Osteoblast (primary cell): ENCODE measurements around the gene OBP2B. TPM values are rescaled to one million over a fixed set of nuclear protein-coding genes. Genes with fewer than 3 reads are reported as not detected.

Experiments used
- DNase-seq: peaks from one replicate; pipeline ENCODE4 v3.0.0; 2011; ENCODE audit warnings: low spot score, mixed read lengths; ENCODE audit not compliant: insufficient read length; ENCODE audit errors: missing footprints
- H2AFZ ChIP-seq: 2 replicates; pipeline ENCODE4 v1.6.0; 2011; ENCODE audit warnings: mild to moderate bottlenecking, low read length
- H3K27ac ChIP-seq: 2 replicates; pipeline ENCODE4 v1.5.1; 2011; ENCODE audit warnings: mild to moderate bottlenecking, low read depth, low read length, moderate library complexity
- H3K27me3 ChIP-seq: 2 replicates; pipeline ENCODE4 v1.6.0; 2012; ENCODE audit warnings: mild to moderate bottlenecking, control low read depth, inconsistent platforms, low read length, moderate library complexity; ENCODE audit not compliant: insufficient read depth
- H3K36me3 ChIP-seq: 2 replicates; pipeline ENCODE4 v1.5.1; 2011; ENCODE audit warnings: mild to moderate bottlenecking, low read length, control low read depth, moderate library complexity; ENCODE audit not compliant: insufficient read depth
- H3K4me1 ChIP-seq: 2 replicates; pipeline ENCODE4 v1.5.1; 2011; ENCODE audit warnings: mild to moderate bottlenecking, low read length, control low read depth, moderate library complexity; ENCODE audit not compliant: insufficient read depth
- H3K4me2 ChIP-seq: 2 replicates; pipeline ENCODE4 v1.6.0; 2011; ENCODE audit warnings: mild to moderate bottlenecking, low read length; ENCODE audit not compliant: insufficient read depth
- H3K4me3 ChIP-seq: fragments of 200-600 bp; sonication (generic); 3 replicates; pipeline ENCODE4 v1.5.1; 2012; ENCODE audit warnings: mild to moderate bottlenecking, low read length, inconsistent platforms; ENCODE audit not compliant: insufficient read depth
- H3K79me2 ChIP-seq: 2 replicates; pipeline ENCODE4 v1.6.0; 2012; ENCODE audit warnings: mild to moderate bottlenecking, low read length, control low read depth, inconsistent platforms; ENCODE audit not compliant: insufficient read depth
- H3K9me3 ChIP-seq: 2 replicates; pipeline ENCODE4 v1.5.1; 2011; ENCODE audit warnings: low read depth, low read length, control low read depth
- H4K20me1 ChIP-seq: 2 replicates; pipeline ENCODE4 v1.6.0; 2012; ENCODE audit warnings: mild to moderate bottlenecking, low read length, control low read depth; ENCODE audit not compliant: insufficient read depth
- CTCF ChIP-seq: IDR thresholded peaks from 2 replicates; pipeline ENCODE4 v1.5.1; 2011; ENCODE audit warnings: mild to moderate bottlenecking, low read depth, low read length, moderate library complexity; ENCODE audit errors: extremely low read depth
- total RNA-seq: library from RNA; depleted of rRNA; stranded (reverse); fragments of >200 nt; gene quantifications from 2 replicates; pipeline ENCODE4 v1.2.3, GENCODE V29; 2012

OBP2B gene
- total RNA-seq, 1 donor, result not detected

- no peak for TF ChIP-seq CTCF
- no peaks in the 10 kb centered on the region for H3K9me3 ChIP-seq
- H3K27me3 ChIP-seq, result no peaks in the 10 kb centered on the region
- H3K4me1 ChIP-seq, result no peaks in the 10 kb centered on the region
- H3K79me2 ChIP-seq, result no peaks in the 10 kb centered on the region
- H3K27ac ChIP-seq, result no peak overlapping the region
- no peak for DNase-seq
- H3K36me3 ChIP-seq, result no peaks in the 10 kb centered on the region
- H4K20me1 ChIP-seq, result no peaks in the 10 kb centered on the region
- H3K4me2 ChIP-seq, result no peak overlapping the region
- no peak overlapping the region for H3K4me3 ChIP-seq
- H2AFZ ChIP-seq, result no peak overlapping the region
Measured at GRCh38 chr9:133194597-133194996, 14.5 kb downstream of the OBP2B start.

DNA sequence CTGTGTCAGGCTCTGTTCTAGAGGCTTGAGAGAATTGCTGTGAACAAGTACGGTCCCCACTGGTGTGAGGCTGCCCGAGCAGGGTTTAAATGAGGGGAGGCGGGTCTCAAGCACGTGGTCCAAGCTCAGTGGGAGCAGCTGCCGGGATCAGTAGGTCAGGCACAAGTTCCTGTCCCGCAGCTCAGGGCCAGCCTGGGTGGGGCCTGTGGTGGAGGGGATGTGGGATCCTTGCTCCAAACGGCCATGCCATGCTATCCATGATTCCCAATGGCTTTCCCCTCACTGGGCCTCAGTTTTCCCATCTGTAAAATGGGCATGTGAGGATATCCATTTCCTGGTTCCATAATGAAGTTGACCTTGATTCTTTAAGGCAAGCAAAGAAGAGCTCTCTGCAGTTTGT is 17.1 kb downstream of the OBP2B start:
- Histone ChIP-seq H3K4me2 (no peak overlapping the region), H3K27ac (no peak overlapping the region), H3K4me1 (no peaks in the 10 kb centered on the region), H3K9me3 (no peaks in the 10 kb centered on the region), H3K4me3 (no peak overlapping the region), H3K27me3 (peaks cover 10% of the 10 kb centered on the region), H3K79me2 (no peaks in the 10 kb centered on the region), H4K20me1 (no peaks in the 10 kb centered on the region), H3K36me3 (no peaks in the 10 kb centered on the region), H2AFZ (no peak overlapping the region)
- TF ChIP-seq CTCF, result no peak
- DNase-seq, result peak; percentile 57

- TF ChIP-seq CTCF, result no peak
Measured at GRCh38 chr9:133189826-133190225, 19.2 kb downstream of the OBP2B start.

GRCh38 chr9:133188843-133189180 is 20.2 kb downstream of the OBP2B start:
- H2AFZ ChIP-seq, result no peak overlapping the region
- H4K20me1 ChIP-seq, result no peaks in the 10 kb centered on the region
- H3K4me2 ChIP-seq, result no peak overlapping the region
- no peaks in the 10 kb centered on the region for H3K9me3 ChIP-seq
- H3K27ac ChIP-seq, result no peak overlapping the region
- peak; percentile 31 for DNase-seq
- H3K79me2 ChIP-seq, result no peaks in the 10 kb centered on the region
- no peak for TF ChIP-seq CTCF
- no peaks in the 10 kb centered on the region for H3K4me1 ChIP-seq
- H3K36me3 ChIP-seq, result no peaks in the 10 kb centered on the region
- H3K4me3 ChIP-seq, result no peak overlapping the region
- H3K27me3 ChIP-seq, result peaks cover 19% of the 10 kb centered on the region

More at GRCh38 chr9:133189826-133190225, 19.2 kb downstream of the OBP2B start:
- Histone ChIP-seq H3K4me1 (no peaks in the 10 kb centered on the region), H3K4me2 (no peak overlapping the region), H3K4me3 (no peak overlapping the region), H3K27ac (no peak overlapping the region), H4K20me1 (no peaks in the 10 kb centered on the region), H3K9me3 (no peaks in the 10 kb centered on the region), H3K27me3 (peaks cover 15% of the 10 kb centered on the region), H2AFZ (no peak overlapping the region), H3K79me2 (no peaks in the 10 kb centered on the region), H3K36me3 (no peaks in the 10 kb centered on the region)
- peak; percentile 29 for DNase-seq
